Activated CD4-positive, alpha-beta T cell treated with anti-CD3 and anti-CD28 coated beads, Interleukin-2, amount 10 ng/mL, durations not matched to agents 24 days and 14 days (primary cell): ENCODE measurements around the gene TET2. TPM values are rescaled to one million over a fixed set of nuclear protein-coding genes. Genes with fewer than 3 reads are reported as not detected.

Experiments
- DNase-seq: peaks from one replicate; pipeline ENCODE4 v3.0.0; 2022
- H3K27ac Mint-ChIP-seq: one replicate; pipeline ENCODE4 v1.8.0; 2022; ENCODE audit warnings: mild to moderate bottlenecking, mixed read lengths
- H3K27me3 Mint-ChIP-seq: one replicate; pipeline ENCODE4 v1.8.0; 2022; ENCODE audit warnings: mixed read lengths
- H3K36me3 Mint-ChIP-seq: one replicate; pipeline ENCODE4 v1.8.0; 2022; ENCODE audit warnings: low read depth, mild to moderate bottlenecking, mixed read lengths
- H3K4me1 Mint-ChIP-seq: one replicate; pipeline ENCODE4 v1.8.0; 2021; ENCODE audit warnings: mixed read lengths
- H3K4me3 Mint-ChIP-seq: one replicate; pipeline ENCODE4 v1.8.0; 2022; ENCODE audit warnings: mild to moderate bottlenecking, moderate library complexity, mixed read lengths
- H3K9me3 Mint-ChIP-seq: one replicate; pipeline ENCODE4 v1.8.0; 2021; ENCODE audit warnings: mixed read lengths
- intact Hi-C: fragments of 100-400 bp; cut with micrococcal nuclease; formaldehyde crosslinking; loops from one replicate; pipeline ENCODE4 v1.15.1; 2023
- total RNA-seq: library from RNA; stranded (reverse); gene quantifications from 2 replicates; pipeline ENCODE4 v1.2.3, GENCODE V29; 2022

The TET2 gene
- total RNA-seq, 1 donor from 2014 or later: 28.9 TPM

DNA sequence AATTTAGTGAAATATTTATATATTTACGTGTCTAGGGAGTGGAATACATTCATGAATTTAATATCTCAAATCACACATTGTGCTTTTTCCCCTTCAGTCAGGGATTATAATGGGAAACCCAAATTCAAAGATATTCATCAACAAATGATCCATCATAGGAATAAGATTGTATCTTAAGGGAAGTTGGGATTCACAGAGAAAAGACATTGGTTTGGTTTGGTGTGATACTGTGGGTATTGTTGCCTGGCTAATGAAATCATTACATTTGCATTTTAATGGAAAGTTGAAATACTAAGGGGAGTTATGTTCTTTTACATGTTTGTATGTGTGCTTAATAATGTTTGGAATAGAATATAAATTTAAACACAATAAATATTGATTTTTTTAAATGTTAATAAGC, 1.7 kb downstream of the TET2 start:
- Mint-ChIP-seq H3K4me1 (peaks cover 25% of the 10 kb centered on the region), H3K4me3 (peak overlapping the region; percentile 99), H3K9me3 (no peaks in the 10 kb centered on the region), H3K27me3 (no peaks in the 10 kb centered on the region), H3K36me3 (peaks cover 6% of the 10 kb centered on the region), H3K27ac (no peak overlapping the region)
- DNase-seq: peak; percentile 7
- intact Hi-C loops: no loop called here

DNA sequence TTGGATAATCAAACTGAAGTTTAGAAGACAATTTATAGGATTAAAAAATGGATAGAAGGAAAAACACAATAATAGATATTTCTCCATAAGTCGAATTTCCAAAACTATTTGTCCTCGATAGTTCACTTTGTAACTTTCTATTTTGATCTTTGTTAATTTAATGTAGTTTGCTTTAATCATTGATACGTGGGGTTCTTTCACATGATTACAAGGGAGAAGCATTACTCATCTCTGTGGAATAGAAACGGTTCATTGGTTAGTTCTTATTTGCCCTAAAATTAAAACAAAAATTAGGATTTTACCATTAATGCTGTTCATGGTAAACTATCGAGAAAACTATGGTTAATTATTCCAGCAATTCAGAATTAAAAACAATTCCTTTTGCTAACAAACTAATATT, 2.1 kb downstream of the TET2 start:
- peaks cover 6% of the 10 kb centered on the region for H3K36me3 Mint-ChIP-seq
- no peaks in the 10 kb centered on the region for H3K9me3 Mint-ChIP-seq
- intact Hi-C loops: no loop called here
- peak overlapping the region; percentile 99 for H3K4me3 Mint-ChIP-seq
- H3K27ac Mint-ChIP-seq: no peak overlapping the region
- peak; percentile 2 for DNase-seq
- H3K27me3 Mint-ChIP-seq: no peaks in the 10 kb centered on the region
- H3K4me1 Mint-ChIP-seq: peaks cover 25% of the 10 kb centered on the region

GRCh38 chr4:105149771-105150170, 3.1 kb downstream of the TET2 start:
- Mint-ChIP-seq H3K27ac (no peak overlapping the region), H3K4me1 (peaks cover 33% of the 10 kb centered on the region)

DNA sequence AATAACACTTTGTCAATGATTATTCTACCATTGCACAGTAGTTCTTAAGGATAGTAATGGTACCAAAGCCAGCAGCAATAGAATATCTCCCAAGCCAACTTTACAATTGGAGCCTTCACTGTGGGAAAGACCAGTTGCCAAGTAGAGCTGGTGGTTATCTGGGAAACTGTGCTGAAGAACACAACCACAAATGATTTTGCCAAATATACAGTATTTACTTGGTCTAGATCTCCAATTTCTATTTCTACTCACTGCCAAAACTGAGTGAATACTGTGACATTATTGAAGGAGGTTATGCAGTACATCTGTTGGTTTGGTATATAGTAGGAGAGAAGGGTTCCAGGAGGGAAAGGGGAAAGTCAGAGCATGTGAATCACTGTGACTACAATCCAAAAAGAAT, 3.8 kb downstream of the TET2 start:
- intact Hi-C loops: no loop called here

More at GRCh38 chr4:105149771-105150170, 3.1 kb downstream of the TET2 start:
- Mint-ChIP-seq H3K36me3 (peaks cover 14% of the 10 kb centered on the region), H3K4me3 (peak overlapping the region; percentile 99), H3K9me3 (no peaks in the 10 kb centered on the region), H3K27me3 (no peaks in the 10 kb centered on the region)
- DNase-seq: peak; percentile 44
- intact Hi-C loops: no loop called here

DNA sequence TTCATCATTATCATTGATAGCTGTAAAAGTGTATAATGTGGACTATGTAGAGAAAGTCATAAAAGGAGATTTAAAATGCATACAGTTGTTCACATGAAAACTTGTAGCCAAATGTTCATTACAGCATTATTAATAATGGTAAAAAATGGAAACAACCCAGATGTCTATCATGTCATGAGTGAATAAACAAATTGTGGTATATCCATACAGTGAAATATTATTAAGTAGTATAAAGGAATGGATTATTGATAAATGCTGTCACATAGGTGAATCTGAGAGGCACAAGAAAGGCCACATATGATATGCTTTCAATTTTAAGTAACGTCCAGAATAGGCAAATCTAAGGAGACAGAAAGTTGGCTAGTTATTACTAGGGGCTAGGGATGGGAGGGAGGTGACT, 7.1 kb downstream of the TET2 start:
- Mint-ChIP-seq H3K27ac (no peak overlapping the region), H3K9me3 (no peaks in the 10 kb centered on the region)

More for the DNA sequence above, 3.8 kb downstream of the TET2 start:
- peaks cover 33% of the 10 kb centered on the region for H3K4me1 Mint-ChIP-seq
- no peaks in the 10 kb centered on the region for H3K27me3 Mint-ChIP-seq
- DNase-seq: peak; percentile 7
- H3K27ac Mint-ChIP-seq: no peak overlapping the region
- H3K36me3 Mint-ChIP-seq: peaks cover 18% of the 10 kb centered on the region
- H3K9me3 Mint-ChIP-seq: no peaks in the 10 kb centered on the region
- no peak overlapping the region for H3K4me3 Mint-ChIP-seq

DNA sequence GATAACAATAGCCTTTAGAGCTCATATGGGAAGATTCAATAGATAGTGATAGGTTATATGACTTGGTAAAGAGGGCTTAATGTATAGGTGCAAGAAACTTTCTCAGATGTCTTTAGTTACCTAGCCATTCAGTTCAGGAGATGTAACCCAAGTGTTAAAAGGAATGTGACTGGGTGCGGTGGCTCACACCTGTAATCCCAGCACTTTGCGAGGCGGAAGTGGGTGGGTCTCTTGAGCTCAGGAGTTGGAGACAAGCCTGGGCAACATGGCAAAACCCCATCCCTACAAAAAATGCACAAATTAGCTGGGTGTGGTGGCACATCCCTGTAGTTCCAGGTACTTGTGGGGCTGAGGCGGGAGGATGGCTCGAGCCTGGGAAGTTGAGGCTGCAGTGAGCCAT, 7.9 kb downstream of the TET2 start:
- Mint-ChIP-seq H3K9me3 (no peaks in the 10 kb centered on the region), H3K36me3 (peaks cover 24% of the 10 kb centered on the region), H3K4me1 (peaks cover 21% of the 10 kb centered on the region), H3K4me3 (no peak overlapping the region), H3K27me3 (no peaks in the 10 kb centered on the region), H3K27ac (no peak overlapping the region)
- peak; percentile 43 for DNase-seq
- intact Hi-C loops: no loop called here

More for the DNA sequence above, 7.1 kb downstream of the TET2 start:
- Mint-ChIP-seq H3K4me3 (no peak overlapping the region), H3K4me1 (peaks cover 25% of the 10 kb centered on the region), H3K36me3 (peaks cover 23% of the 10 kb centered on the region), H3K27me3 (no peaks in the 10 kb centered on the region)
- intact Hi-C loops: no loop called here
- peak; percentile 1 for DNase-seq

DNA sequence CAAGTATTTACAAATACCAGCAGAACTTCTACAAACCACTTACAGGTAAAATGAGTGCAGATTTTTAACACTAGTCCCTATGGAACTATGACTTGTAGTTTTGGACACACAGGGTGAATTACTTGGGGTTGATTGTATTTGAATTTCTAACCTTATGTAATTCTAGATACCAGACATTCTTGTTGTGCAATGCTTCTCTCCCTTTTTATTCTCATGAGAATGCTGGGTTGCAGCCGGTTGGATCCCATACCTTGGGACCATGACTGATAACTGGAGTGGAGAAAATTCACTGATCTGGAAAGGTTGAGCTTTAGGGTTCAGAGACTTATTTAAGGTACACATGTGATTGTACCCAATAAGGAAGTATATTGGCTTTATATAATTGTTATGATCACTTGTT, 8.8 kb downstream of the TET2 start:
- Mint-ChIP-seq H3K4me3 (no peak overlapping the region), H3K4me1 (peaks cover 18% of the 10 kb centered on the region), H3K36me3 (peaks cover 26% of the 10 kb centered on the region), H3K27ac (no peak overlapping the region), H3K9me3 (no peaks in the 10 kb centered on the region), H3K27me3 (no peaks in the 10 kb centered on the region)
- DNase-seq: no peak
- intact Hi-C loops: no loop called here

- Mint-ChIP-seq H3K9me3 (no peaks in the 10 kb centered on the region), H3K4me3 (no peak overlapping the region), H3K27ac (no peak overlapping the region), H3K27me3 (no peaks in the 10 kb centered on the region), H3K36me3 (peaks cover 22% of the 10 kb centered on the region), H3K4me1 (peaks cover 18% of the 10 kb centered on the region)
- intact Hi-C loops: no loop called here
- peak; percentile 44 for DNase-seq
Measured at GRCh38 chr4:105158837-105159236, 12.2 kb downstream of the TET2 start.

DNA sequence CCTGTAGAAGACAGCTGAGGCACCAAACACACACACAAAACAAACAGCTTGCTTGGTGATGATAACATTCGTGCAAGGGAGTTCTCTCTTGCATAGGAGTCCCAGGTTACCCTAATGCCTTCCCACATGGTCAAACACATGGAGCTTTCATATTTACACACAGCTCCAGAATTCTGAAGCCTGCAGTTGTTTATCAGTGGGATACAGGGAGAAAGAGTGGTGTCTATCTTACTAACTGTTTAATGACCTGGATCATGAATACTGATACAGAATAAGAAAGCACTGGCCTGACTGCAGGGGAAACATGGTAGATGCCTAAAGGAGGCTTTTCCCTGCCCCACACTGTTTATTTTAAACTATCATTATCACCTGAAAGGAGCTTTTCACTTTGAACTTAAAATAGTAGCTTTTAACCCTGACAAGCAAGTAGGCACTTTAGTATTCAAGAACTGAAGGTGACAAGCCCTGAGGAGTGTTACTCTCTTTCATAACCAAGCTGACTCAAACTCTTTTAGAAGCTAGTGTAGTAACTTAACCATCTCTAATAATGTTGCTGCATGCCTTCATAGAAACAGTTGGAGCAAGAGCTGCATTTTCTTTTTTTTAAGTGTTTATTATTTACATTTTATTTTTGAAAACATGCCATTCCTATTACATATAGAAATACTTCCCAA, 15.6 kb downstream of the TET2 start:
- peak; percentile 28 for DNase-seq
- H3K27ac Mint-ChIP-seq: no peak overlapping the region
- H3K9me3 Mint-ChIP-seq: no peaks in the 10 kb centered on the region
- no peak overlapping the region for H3K4me3 Mint-ChIP-seq
- peaks cover 5% of the 10 kb centered on the region for H3K4me1 Mint-ChIP-seq
- intact Hi-C loops: no loop called here
- peaks cover 11% of the 10 kb centered on the region for H3K36me3 Mint-ChIP-seq
- H3K27me3 Mint-ChIP-seq: no peaks in the 10 kb centered on the region

DNA sequence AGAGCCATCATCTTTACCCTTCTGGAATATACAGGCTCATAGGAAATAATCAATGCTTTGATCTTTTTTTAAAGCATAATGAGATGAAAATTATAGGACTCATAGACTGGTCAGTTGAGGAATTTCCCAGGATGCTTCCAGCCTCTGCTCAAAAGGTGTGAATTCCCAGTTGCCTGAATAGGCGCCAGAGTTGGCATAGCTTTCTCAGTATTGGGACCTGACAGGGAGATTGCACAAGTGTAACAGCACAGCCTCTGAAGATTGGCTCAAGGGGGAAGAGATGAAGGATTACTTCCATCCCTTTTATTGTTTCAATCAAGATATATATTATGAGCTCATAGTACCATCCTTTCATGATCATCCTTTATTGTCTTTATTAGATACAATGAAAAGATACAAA, 17.9 kb downstream of the TET2 start:
- H3K27ac Mint-ChIP-seq: no peak overlapping the region
- intact Hi-C loops: no loop called here
- H3K4me3 Mint-ChIP-seq: no peak overlapping the region
- DNase-seq: no peak
- no peaks in the 10 kb centered on the region for H3K27me3 Mint-ChIP-seq
- H3K36me3 Mint-ChIP-seq: peaks cover 26% of the 10 kb centered on the region
- no peaks in the 10 kb centered on the region for H3K9me3 Mint-ChIP-seq
- peaks cover 9% of the 10 kb centered on the region for H3K4me1 Mint-ChIP-seq

DNA sequence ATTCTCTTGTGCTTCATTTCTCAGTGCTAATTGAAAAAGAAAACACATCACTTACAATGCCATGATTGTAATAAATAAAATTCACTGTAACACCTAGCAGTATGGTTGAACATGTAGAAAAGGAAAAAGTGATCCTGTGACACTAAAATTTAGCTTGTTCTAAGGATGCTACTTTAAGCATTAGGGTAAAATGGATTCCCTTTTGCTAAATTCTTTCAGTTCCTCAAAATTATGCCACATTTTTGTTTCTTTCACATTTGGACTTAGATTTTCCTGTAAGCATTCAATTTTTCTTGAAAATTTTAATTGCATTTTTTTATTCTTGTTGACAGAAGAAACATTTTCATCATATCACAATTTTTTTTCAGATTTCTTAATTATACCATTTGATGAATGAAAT, 19.4 kb downstream of the TET2 start:
- intact Hi-C loops: no loop called here
- Mint-ChIP-seq H3K27ac (no peak overlapping the region), H3K36me3 (peaks cover 37% of the 10 kb centered on the region)

DNA sequence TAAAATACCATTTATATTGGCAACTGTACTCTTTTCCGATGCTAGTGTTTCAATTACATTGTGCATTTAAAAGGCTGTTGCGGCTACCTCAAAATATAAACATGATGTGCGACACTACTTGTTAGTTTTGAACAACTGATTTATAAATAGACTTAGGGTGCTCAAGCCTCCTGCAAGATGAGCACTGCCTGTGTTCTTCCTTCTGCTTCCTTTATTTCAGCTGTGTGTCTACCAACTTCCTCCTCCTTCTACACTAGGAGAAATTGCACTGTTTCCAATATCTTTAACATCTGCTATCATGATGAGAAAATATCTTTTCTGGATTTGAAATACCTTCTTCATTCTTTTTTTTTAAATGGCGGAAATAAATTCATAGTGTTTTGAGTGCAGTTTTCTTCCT, 24.0 kb downstream of the TET2 start:
- no peak overlapping the region for H3K27ac Mint-ChIP-seq
- peaks cover 66% of the 10 kb centered on the region for H3K36me3 Mint-ChIP-seq
- DNase-seq: no peak
- peaks cover 19% of the 10 kb centered on the region for H3K9me3 Mint-ChIP-seq
- no peak overlapping the region for H3K4me3 Mint-ChIP-seq
- H3K27me3 Mint-ChIP-seq: no peaks in the 10 kb centered on the region
- intact Hi-C loops: no loop called here
- peaks cover 5% of the 10 kb centered on the region for H3K4me1 Mint-ChIP-seq

More for the DNA sequence above, 19.4 kb downstream of the TET2 start:
- Mint-ChIP-seq H3K4me3 (no peak overlapping the region), H3K27me3 (no peaks in the 10 kb centered on the region), H3K9me3 (peaks cover 4% of the 10 kb centered on the region), H3K4me1 (peaks cover 8% of the 10 kb centered on the region)
- no peak for DNase-seq

- H3K27ac Mint-ChIP-seq: no peak overlapping the region
- H3K9me3 Mint-ChIP-seq: peaks cover 19% of the 10 kb centered on the region
- H3K4me1 Mint-ChIP-seq: peaks cover 5% of the 10 kb centered on the region
- peaks cover 77% of the 10 kb centered on the region for H3K36me3 Mint-ChIP-seq
- H3K4me3 Mint-ChIP-seq: no peak overlapping the region
- DNase-seq: no peak
- H3K27me3 Mint-ChIP-seq: no peaks in the 10 kb centered on the region
- intact Hi-C loops: no loop called here
Measured at GRCh38 chr4:105171912-105172311, 25.2 kb downstream of the TET2 start.

DNA sequence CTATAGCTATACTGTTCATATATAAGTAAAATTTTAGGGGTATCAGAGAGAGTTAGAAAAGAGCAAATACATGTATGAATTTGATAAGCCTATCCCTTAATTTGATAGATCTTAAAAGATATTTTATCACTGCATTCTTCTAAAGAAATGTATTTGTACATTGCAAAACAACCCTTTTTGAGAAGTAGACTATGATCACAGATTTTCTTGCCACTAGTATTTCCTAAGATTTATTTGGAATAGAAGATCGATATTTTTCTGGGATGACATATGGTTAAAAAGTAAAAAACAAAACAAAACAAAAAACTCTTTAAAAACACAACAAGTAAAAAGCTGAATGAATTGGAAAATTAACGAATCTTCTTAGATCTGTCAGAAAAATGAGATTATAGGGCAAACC, 27.4 kb downstream of the TET2 start:
- no peak for DNase-seq
- intact Hi-C loops: no loop called here
- H3K4me1 Mint-ChIP-seq: no peaks in the 10 kb centered on the region
- H3K36me3 Mint-ChIP-seq: peaks cover 67% of the 10 kb centered on the region
- H3K4me3 Mint-ChIP-seq: no peak overlapping the region
- H3K9me3 Mint-ChIP-seq: peaks cover 24% of the 10 kb centered on the region
- H3K27ac Mint-ChIP-seq: no peak overlapping the region
- H3K27me3 Mint-ChIP-seq: no peaks in the 10 kb centered on the region
